ENCODE measurements around the gene PLXNA2.

Gene PLXNA2

DNA sequence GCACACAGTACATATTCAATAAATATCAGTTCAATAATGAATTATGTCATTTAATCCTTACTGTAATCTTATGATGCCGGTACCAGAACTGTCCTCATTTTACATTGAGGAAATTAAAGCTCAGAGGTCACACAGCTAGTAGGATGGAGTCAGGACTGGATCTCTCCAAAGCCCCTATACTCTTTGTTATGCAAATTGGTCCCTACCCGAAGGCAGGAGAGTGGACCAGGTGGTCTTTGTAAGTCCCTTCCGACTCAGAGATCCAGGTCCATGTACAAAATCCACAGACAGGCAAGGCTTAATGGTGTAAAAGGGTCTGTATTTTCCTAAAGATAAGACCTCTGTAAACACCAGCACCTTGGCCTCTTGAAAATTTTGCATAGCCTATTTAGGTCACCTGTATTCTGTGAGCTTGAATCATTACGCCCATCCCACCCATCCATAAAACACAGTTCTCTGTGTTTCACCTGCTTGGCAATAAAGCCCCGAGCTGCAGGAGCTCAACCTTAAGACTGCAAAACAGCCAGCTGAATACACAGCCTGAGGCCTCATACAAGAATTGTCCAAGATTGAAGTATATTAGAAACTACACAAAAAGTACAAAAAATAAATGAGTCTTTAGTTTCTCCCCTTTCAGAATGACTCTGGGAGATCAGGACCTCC lies 41.7 kb downstream of the PLXNA2 start:
- FAIRE-seq, result no peak

DNA sequence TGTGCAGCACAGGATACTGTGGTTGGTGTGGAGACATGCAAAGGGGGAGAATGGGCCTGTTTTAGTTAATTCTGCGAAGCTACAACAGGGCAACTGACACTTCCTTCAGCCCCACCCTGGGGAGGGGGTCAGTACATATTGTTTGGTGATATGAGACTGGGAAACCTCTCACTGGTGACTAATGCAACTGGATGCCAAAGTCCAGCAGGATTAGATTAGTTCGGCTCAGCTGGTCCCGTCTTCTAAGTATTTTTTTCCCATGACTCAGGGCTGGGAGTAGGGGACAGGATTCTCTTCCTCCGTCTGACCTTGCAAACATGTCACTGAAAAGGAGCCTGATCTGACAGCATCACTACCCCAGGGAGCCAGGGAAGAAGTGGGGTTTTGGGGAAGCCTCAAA lies 43.0 kb downstream of the PLXNA2 start:
- FAIRE-seq, result no peak

- no peak for FAIRE-seq
Observed at GRCh38 chr1:208200116-208200515, 44.1 kb downstream of the PLXNA2 start.

- no peak for FAIRE-seq
Observed at GRCh38 chr1:208198236-208198635, 45.9 kb downstream of the PLXNA2 start.

DNA sequence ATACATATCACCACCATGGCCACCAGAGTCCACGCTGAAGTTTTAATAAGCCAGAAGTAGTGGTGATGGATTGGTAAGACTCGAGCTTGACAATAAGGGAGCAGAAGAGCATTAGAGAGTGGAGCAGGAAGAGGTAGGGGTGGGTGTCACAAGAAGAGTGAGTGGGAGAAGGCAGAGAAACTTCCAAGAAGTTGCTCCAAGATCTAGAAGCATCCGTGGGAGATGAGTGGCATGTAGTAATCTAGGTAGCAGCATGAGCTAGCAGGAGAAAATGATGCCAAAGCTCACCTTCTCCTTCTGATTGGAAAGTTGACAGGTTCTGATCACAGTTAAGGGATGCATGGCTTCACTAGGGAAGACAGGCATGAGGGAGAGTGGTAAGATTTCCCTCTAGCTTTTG lies 49.2 kb downstream of the PLXNA2 start:
- FAIRE-seq, result no peak

DNA sequence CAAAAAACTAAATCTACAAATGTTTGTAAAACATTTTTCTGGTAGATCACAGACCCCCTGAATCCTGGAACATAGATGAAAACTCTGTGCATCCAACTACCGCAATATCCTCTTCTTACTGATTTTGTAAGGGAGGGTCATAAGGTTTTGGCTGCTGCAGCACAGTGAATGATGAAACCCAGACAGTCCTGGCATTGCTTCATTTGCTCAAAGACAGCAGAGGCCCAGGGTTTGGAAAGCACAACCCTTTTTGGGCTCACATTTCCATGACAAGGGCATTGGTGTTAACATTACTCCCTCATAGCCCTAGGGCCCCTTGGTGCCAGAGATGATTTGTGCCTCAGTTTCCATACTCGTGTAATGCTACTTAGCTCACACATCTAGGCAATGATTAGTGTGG lies 51.2 kb downstream of the PLXNA2 start:
- no peak for FAIRE-seq

- no peak for FAIRE-seq
Observed at GRCh38 chr1:208190784-208191183, 53.4 kb downstream of the PLXNA2 start.

DNA sequence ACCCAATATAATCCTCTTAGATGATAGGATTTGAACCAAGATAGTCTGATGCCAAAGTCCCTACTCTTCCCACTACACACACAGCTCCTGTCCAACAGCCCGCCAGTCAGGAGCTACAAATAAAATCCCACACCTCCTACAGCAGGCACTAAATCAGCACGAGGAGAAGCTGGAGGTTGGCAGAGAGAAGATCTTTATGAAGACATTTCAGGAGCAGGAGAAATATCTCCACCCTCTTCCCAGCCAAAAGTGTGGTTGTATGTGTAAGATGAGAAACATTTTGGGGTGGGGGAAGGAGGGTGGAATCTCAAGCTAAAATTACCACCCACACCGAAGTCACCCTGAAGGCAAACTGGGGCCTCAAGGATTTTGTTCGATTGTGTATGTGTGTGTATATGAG lies 54.5 kb downstream of the PLXNA2 start:
- FAIRE-seq, result no peak

DNA sequence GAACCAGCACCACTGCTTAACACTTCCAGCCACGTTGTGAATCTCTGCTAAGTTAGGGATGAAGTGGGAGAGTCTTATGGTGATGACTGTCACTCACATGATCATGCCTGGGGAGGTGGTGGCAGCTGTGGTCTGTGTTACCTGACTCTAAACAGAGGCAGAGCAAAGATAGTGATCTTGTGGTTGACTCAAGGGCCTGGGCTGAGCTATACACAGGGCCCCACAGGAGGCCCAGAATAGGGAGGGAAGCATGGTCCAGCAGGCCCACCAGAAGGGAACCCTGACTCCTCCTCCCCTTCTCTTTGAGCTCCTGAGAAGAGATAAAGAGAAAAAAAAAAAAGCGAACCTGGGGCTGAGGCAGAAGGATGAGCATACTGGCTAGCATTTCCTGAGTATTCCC lies 55.0 kb downstream of the PLXNA2 start:
- no peak for FAIRE-seq

- no peak for FAIRE-seq
Observed at GRCh38 chr1:208188607-208189006, 55.6 kb downstream of the PLXNA2 start.

DNA sequence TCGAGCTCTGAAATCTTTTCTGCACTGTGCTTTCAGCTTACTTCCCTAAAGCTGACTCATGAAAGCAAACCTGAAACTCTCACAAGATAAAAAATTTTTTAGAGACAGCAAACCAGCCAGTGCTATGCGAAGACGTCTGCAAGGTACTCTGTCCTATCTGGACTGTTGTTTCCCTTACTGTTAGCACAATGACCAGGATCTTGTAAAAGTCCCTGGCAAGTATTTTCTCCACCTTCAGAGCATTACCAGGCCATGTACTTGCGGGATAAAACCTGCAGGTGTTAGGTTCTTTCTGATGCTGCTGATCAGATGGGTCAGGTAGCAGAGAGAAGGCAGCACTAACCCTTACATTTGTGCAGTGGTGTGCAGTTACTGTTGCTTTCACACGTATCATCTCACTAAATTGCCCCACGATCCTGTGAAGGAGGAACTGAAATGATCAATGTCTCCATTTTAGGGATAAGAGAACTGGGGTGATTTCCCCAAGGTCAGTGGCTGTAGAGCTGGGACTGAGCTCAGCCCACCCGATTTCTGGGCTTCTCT lies 56.6 kb downstream of the PLXNA2 start:
- no peak for FAIRE-seq

GRCh38 chr1:208185801-208186231 lies 58.4 kb downstream of the PLXNA2 start:
- no peak for FAIRE-seq

DNA sequence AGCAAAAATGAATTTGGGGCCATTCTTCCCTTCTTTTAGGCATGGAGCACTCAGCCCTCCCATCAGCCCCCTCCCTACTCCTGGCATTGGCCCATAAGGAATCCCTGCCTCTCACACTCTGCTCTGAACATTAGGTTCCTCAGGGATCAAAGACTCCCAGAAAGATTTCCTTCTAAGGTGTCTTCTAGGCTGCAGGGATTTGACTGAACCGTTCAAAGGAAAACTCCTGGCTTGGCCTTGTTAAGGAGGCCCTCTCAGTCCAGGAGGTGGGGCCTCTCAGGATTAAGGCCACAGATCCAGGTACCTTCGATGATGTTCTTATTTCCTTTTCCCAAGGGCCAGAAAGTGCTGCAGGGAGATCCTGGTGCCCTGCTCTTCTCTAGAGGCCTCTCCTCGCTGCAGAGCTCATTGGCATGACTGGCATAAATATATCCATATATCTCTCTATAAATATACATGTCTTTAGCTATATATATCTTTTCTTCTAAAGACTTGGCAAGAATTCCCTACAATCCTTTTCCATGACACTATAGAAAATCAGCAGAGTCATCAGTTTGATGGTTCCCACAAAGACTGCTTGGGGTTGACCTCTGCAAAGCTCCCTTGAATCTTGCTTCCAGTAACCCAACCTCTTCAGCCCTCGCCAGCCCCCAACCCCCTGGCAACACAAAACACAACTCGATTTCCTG lies 59.1 kb downstream of the PLXNA2 start:
- no peak for FAIRE-seq

DNA sequence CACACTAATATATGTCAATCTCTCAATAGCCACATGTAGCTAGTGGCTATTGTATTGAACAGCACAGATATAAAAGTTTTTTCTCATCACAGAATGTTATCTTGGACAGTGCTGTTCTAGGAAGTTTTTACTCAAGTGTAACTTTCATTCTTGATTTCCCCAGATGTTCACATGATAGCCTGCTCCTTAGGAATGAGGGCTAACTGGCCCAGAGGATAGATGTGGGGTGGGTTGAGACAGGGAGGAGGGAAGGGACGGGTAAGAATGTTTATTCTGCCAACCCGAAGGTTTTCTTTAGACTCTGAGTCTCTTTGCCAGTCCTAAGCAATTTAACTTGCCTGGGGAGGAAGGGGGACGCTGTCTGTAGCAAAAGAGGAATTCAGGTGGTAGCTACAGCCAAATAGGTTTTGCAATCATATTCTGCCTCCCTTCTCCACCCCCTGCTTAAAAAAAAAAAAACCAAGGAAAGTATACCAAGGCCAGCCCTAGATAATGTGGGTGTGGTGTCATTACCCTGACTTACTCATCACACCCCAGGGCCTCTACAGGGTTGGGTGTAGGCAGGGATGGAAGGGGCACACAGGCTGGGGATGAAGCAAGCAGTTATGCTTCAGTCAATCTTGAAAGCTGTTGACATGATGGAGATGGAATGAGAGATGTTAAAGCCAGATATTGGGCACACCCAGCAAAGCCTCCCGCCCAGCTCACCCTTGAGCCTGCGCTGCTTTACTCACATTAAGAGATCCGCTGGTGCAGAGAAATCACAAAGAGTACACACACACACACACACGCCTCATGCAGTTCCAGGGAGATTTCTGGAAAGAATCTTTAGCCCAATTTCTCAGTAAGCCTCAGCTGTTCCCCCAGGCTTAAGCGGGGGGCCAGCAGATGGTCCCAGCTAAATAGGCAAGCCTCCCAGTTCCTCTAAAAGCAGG lies 59.9 kb downstream of the PLXNA2 start:
- no peak for FAIRE-seq

DNA sequence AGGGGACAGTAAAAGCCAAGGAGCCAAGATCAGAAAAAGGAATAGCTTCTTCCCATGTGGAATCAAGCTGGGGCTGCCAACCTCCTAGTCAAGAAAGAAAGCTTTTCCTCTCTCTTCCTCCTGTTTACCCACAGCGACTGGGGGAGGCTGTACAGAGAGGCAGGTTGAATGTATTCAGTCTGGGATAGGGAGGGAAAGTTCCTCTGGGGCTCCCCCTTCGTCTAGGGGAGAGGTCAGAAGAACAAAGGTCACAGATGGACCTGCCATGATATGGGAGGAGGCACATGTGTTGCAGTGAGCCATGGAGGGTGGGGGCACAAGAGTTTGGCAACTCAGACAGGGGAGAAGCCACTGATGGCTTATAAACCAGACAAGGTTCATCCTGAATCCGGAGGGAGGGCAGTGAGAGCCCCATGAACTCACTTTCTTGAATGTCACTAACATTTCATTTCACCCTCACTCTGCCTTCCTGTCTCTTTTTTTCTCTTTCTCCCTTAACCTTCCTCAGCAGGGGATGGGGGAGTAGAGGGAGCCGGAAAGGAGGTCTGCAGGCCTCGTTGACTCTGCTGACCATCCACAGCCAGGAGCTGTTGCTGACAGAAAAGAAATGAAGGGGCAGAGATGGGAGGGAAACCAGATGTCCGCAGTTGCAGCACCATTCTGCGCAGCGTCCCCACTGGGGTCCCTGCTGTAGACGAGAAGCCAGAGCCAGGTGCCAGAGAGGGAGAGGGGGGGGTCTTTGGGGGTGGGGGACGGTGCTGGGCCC lies 61.1 kb downstream of the PLXNA2 start:
- FAIRE-seq, result no peak

GRCh38 chr1:208181364-208181763 lies 62.8 kb downstream of the PLXNA2 start:
- FAIRE-seq, result no peak

DNA sequence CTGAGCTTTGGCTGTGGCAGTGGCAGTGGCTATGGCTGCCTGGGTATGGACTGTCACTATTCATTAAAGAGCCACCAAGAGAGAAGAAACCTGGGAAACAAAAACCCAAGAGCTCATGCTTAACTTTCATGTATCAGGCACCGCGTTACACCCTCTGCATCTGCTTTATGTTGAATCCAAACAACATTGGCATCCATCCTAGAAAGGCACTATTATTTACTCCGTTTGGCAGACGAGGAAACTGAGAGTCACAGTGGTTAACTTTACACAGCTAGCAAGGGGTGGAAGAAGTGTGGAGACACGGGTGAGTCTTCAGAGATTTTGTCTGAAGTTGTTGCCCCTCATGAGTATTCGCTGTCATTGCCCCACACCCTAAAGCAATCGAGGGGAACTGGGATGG lies 63.8 kb downstream of the PLXNA2 start:
- FAIRE-seq, result no peak

DNA sequence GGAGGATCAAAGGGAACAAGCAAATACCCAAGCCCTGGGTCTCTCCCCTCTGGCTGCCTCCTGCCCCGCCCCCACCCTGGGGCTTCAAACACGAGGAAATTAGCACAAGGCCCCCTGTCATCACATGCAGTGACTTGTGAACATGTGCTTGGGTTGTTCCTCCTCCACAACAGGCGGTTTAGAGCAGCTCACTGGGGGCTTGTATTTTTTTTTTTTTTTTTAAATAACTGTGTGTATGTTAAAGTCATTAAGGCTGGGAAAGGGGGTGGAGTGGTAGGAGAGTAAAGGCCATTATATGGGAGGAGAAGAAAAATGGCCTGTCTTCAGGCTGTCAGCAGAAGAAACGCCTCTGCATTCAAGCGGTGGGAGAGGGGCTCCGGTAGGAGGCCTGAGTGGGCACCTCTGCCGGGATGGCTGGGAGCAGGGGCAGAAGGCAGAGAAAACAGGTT lies 64.2 kb downstream of the PLXNA2 start:
- FAIRE-seq, result no peak

GRCh38 chr1:208179263-208179816 lies 64.8 kb downstream of the PLXNA2 start:
- no peak for FAIRE-seq

GRCh38 chr1:208178091-208178529 lies 66.1 kb downstream of the PLXNA2 start:
- FAIRE-seq, result no peak

DNA sequence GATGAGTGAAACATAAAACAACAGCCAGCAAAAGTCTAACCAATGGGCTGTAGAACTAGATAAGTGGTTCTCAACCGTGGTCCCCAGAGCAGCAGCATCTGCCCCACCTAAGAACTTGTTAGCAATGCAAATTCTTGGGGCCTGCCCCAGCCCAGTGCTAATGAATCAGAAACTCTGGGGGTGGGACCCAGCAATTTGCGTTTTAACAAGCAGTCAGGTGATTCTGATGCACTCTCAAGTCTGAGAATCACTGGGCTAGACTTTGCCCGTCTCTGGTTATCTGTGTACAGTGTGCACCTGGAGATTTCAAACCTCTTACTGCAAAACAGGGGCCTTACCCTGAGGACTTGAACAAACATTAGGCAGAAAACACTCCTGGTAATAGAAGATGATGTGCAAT lies 66.5 kb downstream of the PLXNA2 start:
- FAIRE-seq, result no peak

GRCh38 chr1:208176649-208177048 lies 67.5 kb downstream of the PLXNA2 start:
- no peak for FAIRE-seq
